GOT3 (cell line): Measurements from ENCODE around the gene DDX46.
"Not testable (repeated sequence)": the region's sequence is repeated elsewhere in the genome, so short reads cannot be mapped to it uniquely, and the experiment has no call there.

ENCODE experiments used
- DNase-seq: peaks from one replicate; lab custom pipeline; 2025; ENCODE audit warnings: mixed read lengths; lab: John Stamatoyannopoulos, UW

DDX46 gene

DNA sequence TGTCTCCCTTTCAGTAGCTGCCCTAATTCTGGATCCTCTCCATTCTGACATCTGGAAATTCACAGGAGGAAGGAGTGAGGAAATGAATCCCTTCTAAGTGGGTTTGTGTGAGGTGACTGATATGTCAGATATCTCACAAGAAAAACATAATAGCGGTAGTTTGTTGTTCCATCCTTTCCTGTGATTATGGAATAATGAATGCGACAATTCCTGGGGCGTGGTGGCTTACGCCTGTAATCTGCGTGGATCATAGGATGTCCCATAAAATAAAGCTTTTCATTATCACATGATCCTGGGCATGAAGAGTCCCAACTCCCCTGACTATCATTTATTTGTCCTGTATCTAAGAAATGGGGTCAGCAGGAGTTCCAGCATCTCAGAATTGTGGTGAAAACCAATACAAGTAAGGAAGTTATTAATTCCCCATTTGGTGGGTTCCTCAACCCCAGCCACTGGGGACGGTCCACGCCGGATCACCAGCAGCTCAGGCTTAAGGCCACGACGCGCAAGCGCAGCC is 86.8 kb downstream of the DDX46 start:
- no peak for DNase-seq

DNA sequence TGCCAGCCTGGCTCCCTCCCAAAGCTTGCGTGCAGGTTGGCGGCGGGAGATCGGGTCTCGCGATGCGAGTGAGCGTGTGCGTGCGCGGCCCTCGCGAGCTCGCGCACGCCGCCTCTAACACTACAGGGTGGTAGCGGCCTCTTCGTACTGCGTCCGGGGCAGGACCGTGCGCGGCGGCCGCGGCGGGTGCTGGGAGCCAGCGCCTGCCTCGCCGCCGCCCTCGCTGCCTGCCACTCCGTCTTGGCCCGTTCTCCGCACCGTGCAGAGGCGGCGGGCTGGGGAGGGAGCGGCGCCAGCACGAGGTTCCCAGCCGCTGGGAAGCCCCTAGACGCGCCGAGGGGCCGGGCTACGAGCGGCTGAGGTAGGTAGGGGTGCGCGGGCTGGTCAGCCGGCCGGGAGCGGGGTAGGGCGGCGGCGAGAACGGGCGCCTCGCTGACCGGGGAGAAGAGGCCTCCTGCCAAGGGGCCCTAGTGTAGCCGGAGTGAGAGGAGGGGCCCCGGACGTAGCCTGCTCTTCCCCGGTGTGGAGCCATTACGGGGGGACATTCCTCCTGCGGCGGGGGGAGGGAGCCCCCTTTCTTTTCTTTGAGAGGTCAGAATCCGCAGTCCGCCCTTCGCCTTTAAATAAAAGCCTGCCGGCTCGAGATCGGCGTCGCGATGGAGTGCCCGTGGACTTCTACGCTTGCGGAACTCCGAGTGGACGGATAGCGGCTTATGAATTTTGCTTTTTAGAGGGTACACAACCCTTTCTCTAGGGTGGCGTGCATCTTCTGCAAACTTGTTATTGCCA is 87.5 kb downstream of the DDX46 start, which contains the start of gene C5orf24:
TSS of gene C5orf24 (plus strand) at position 117 of the 789 bp plus-strand sequence. CDS start 8,933 bp downstream, outside the sequence.
- DNase-seq: peak; percentile 87

DNA sequence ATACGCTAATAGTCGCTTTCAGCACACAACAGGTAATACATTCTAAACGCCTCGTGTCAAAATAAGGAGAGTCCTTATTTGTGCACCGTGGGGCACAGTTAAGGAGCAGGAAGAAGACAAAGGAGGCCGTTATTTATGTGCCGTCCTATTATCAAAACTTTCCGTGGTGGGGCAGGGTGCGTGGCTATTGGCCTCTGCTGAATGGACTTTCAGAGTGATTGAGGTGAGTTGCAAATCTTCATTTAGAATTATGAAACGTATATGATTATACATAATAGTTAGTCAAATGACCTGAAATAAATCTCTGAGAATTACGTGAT is 88.0 kb downstream of the DDX46 start:
- no peak for DNase-seq

DNA sequence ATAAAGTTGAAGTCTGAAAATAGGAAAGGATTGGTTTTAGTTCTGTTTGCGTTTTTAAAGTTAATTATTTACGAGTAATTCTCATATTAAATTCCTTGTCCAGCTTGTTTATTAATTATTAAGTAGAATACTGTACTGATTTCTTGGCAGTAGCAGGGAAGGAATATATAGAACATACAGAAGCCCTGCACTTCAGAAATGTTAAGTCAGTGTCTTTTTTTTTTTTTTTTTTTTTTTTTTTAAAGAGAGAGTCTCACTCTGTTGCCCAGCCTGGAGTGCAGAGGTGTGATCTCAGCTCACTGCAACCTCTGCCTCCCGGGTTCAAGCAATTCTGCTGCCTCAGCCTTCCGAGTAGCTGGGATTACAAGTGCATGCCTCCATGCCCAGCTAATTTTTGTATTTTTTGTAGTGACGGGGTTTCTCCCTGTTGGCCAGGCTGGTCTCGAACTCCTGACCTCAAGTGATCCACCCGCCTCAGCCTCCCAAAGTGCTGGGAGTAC is 90.9 kb downstream of the DDX46 start:
- DNase-seq: not testable (repeated sequence)

DNA sequence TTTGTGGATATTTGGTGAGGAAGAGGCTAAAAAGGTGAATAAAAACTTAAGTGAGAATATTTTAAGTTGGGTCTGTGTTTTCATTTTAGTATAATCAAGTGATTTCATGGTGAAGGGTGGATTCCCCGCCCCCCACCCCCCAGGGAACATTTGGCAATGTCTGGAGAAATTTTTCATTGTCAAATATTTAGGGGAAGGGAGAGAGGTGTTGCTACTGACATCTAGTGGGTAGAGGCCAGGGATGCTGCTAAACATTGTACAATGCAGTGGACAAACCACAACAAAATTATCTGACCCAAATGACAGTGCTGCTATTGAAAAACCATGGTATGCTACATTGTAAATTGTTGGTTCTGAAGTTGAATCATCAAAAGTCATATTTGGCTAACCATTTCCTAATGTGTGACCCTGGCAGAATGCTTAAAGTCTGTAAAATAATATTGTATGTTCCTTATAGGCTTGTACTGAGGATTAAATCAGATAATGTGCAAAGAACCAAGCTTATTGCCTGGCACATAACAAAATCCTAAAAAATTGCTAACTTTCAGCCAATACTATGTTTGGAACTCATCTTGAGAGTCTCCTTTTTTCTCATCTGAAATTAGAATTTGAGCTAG is 92.8 kb downstream of the DDX46 start:
- no peak for DNase-seq

DNA sequence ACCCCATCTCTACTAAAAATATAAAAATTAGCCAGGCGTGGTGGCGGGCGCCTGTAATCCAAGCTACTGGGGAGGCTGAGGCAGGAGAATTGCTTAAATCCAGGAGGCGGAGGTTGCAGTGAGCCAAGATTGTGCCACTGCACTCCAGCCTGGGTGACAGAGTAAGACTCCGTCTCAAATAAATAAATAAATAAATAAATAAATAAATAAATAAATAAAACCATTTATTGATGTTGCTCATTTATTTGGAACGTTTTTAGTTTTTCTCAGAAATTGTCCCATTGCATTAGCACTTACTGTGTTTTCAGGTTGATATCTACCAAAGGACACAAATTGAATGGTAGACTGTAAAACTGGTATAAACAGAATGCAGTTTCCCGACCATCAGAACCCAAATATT is 97.9 kb downstream of the DDX46 start:
- not testable (repeated sequence) for DNase-seq

DNA sequence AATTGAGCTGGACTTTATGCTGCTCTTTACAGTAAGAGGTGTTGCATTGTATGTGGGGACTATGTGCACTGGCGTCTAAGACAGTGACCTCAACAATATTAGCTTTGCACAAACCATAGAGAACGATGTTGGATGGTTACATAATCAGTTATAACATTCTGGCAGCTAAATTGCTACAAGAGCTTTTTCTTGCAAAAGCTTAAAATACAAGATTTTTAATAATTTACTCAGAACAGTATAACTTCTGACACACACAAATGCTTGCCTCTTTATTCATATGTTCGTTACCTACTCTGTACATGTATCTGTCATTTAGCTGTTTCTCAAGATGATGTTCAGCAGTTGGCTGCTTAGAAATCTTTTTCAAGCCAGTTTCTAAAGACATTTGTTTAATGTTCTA is 98.8 kb downstream of the DDX46 start:
- no peak for DNase-seq

DNA sequence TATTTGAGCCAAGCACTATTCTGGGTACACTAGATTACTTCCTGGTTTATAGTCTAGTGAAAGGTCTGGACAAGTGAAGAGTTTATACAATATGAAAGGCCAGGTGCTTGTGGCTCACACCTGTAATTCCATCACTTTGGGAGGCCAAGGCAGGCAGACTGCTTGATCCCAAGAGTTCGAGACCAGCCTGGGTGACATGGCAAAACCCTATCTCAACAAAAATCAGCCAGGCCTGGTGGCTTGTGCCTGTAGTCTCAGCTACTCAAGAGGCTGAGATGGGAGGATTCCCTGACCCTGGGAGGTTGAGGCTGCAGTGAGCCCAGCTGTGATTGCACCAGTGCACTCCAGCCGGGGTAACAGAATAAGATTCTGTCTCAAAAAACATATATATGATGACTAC is 106.1 kb downstream of the DDX46 start:
- no peak for DNase-seq

DNA sequence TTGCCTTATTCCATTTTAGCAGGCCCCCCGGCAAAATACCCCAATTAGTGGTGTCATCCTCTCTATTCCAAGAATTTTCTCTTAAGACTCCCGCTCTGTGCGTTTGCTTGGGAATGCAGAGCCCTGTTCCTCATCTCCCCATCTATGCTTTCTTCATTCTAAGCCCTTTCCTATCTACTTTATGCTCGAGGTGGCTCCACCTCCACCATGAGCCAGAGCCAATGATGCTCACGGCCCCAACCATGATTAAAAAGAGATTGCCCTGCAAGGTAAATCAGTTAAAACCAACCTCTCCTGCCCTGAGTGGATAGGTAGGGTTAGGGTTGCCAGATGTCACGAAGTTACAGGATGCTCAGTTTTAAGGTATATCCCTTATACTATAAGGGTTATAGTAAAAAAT is 114.9 kb downstream of the DDX46 start:
- no peak for DNase-seq

DNA sequence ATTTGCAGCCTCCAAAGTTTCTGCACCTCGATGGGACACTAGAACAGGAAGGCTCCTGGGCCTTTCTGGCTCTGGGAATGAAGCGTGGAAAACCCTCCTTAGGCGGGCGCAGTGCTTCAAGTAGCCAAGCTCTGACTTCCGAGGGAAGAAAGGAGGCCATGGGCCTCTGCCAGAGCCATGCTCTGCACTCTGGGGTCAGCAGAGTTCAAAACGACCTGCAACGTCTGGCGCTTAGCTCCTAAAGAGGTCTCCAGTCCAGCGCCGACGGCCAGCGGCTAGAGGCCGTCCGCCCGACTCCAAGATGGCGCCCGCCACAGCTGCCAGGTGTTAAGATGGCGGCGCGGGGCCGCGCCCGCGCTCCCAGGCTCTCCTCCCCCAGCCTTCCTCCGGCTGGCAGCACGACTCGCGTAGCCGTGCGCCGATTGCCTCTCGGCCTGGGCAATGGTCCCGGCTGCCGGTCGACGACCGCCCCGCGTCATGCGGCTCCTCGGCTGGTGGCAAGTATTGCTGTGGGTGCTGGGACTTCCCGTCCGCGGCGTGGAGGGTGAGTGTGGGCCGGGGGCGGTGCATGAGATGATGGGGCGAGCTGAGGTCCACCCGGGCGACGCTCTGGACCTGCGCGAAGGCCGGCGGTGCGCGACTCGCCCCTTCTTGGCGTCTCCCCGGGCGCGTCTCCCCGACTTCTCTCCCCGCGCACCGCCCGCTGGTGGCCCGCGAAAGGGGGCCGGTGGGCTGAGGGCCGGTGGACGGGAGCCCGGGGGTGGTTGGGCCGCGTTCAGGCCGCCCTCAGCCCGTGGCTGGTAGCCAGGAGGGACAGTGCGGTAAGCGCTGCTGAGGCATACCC is 115.6 kb downstream of the DDX46 start, which contains the start of gene TXNDC15:
TSS of gene TXNDC15 (plus strand) at position 385 of the 844 bp plus-strand sequence. CDS start at position 442, 57 bp downstream.
- peak; percentile 72 for DNase-seq

DNA sequence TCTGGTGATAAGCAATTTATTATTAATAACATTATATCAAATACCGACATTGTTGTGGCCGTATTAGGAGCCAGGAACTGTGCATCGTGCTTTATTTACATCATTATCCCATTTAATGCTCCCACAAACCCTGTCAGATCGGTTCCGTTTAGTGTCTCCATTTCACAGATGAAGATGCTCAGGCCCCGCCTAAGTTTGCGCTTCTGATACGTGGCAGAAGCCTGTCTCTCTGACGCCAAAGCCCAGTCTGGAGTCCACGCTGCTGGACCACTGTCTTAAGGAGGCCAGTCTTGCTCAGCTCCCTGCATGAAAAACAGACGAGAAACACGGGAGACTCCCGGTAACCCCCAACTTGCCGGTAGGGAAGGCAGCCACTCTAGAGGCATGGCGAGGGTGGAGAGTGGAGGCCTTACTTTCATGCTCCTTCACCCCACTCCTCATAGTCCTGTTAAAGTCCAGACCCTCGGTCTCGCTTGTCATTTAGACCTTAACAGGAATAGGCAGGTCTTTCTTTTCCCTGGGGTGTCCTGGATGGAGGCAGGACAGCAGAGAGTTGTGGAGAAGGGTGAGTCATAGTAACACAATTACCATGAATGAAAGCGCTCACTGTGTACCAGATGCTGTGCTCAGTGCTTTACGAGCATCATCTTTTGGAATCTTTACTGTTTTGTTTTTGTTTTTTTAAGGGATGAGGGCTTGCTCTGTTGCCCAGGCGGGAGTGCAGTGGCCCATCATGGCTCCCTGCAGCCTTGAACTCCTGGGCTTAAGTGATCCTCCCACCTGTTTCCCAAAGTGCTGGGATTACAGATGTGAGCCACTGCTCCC is 116.5 kb downstream of the DDX46 start:
- peak; percentile 54 for DNase-seq

DNA sequence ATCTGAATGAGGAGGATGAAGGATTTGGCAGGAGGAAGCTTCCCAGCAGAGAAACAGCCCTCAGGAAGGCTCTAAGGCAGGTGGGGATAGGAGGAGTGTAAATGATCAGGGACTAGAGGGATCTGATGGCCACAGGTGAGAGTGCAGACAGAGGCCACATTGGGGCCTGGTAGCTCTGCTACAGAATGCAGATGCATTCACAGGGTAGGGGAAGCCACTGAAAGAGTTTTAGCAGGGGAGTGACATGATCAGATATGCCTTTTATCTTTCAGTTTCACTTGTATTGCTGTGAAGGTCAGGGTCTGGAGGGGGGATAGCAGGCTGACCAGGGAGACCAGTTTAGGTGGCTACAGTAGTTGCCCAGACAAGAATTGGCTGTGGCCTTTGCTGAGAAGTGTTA is 118.6 kb downstream of the DDX46 start:
- DNase-seq: no peak

DNA sequence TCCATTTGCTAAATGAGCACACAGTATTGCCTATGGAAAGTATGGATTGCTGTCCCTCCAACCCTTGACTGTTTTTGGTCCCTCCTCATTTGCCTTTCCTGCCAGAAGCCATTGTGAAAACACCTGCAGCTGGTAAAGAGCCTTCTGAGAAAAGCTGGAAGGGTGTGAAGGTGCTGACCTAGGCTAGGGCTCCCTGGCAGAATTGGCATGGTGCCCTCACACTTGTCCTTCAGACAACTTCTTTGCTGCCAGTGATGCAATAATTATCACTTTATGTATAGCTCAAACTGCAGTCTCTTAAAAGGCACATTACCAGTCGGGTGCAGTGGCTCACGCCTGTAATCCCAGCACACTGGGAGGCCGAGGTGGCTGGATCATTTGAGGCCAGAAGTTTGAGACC is 119.8 kb downstream of the DDX46 start:
- DNase-seq: no peak

DNA sequence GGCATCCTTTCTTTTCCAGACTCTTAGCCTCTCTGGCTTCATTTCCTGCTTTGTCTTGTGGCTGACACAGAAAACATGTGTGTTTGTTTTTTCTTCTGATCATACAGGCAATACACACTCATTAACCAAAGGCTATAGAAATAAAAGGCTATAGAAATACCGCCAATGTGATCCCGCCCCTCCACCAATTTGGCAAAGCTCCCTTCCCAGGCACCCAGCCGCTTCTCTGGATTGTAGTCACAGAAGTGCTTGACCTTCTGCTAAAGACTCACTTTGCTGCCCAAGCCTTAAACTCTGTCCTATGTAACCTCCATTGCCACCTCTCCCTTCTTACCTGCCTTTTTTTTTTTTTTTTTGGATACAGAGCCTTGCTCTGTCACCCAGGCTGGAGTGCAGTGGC is 120.9 kb downstream of the DDX46 start:
- no peak for DNase-seq
